GM18867 (cell line): ENCODE results near the gene TUBD1.
"Not testable (repeated sequence)": the region's sequence is repeated elsewhere in the genome, so short reads cannot be mapped to it uniquely, and the experiment has no call there.

ENCODE experiments used
- ATAC-seq: cut with Tn5 transposase; IDR thresholded peaks from one replicate; pipeline ENCODE4 v1.9.1; 2021; ENCODE audit warnings: mild to moderate bottlenecking, moderate library complexity; ENCODE audit not compliant: unreplicated experiment

Gene TUBD1

GRCh38 chr17:59876107-59876506 is 16.6 kb downstream of the TUBD1 start:
- ATAC-seq: no peak

GRCh38 chr17:59874376-59874775 is 18.4 kb downstream of the TUBD1 start:
- ATAC-seq: no peak

- ATAC-seq: not testable (repeated sequence)
Observed at GRCh38 chr17:59873414-59873813, 19.3 kb downstream of the TUBD1 start.

- no peak for ATAC-seq
Observed at GRCh38 chr17:59872351-59872750, 20.4 kb downstream of the TUBD1 start.

- no peak for ATAC-seq
Observed at GRCh38 chr17:59870482-59870881, 22.3 kb downstream of the TUBD1 start.

- no peak for ATAC-seq
Observed at GRCh38 chr17:59869941-59870218, 22.9 kb downstream of the TUBD1 start.

GRCh38 chr17:59863616-59864015 is 29.1 kb downstream of the TUBD1 start:
- ATAC-seq: no peak

- no peak for ATAC-seq
Observed at GRCh38 chr17:59859444-59860025, 33.2 kb downstream of the TUBD1 start.

GRCh38 chr17:59858932-59859331 is 33.8 kb downstream of the TUBD1 start:
- no peak for ATAC-seq

GRCh38 chr17:59858167-59858816 is 34.5 kb downstream of the TUBD1 start:
- no peak for ATAC-seq

GRCh38 chr17:59856859-59857794 is 35.6 kb downstream of the TUBD1 start:
- no peak for ATAC-seq

- ATAC-seq: not testable (repeated sequence)
Observed at GRCh38 chr17:59853919-59854729, 38.6 kb downstream of the TUBD1 start.

- ATAC-seq: no peak
Observed at GRCh38 chr17:59853168-59853918, 39.4 kb downstream of the TUBD1 start.

GRCh38 chr17:59852847-59853167 is 39.9 kb downstream of the TUBD1 start:
- not testable (repeated sequence) for ATAC-seq

GRCh38 chr17:59851439-59852375 is 41.0 kb downstream of the TUBD1 start:
- no peak for ATAC-seq

GRCh38 chr17:59850311-59850710 is 42.4 kb downstream of the TUBD1 start:
- not testable (repeated sequence) for ATAC-seq

GRCh38 chr17:59848778-59849177 is 44.0 kb downstream of the TUBD1 start:
- peak; percentile 49 for ATAC-seq

- no peak for ATAC-seq
Observed at GRCh38 chr17:59848385-59848668, 44.4 kb downstream of the TUBD1 start.

GRCh38 chr17:59846394-59847165 is 46.2 kb downstream of the TUBD1 start:
- peak; percentile 32 for ATAC-seq
